ENCODE results near the gene POLR2M.

POLR2M gene

GRCh38 chr15:57692709-57693108 is 13.8 kb upstream of the POLR2M start:
- DNase-seq: no peak

GRCh38 chr15:57694279-57694678 is 12.2 kb upstream of the POLR2M start:
- DNase-seq: no peak

- no peak for DNase-seq
Measured at GRCh38 chr15:57696146-57696545, 10.4 kb upstream of the POLR2M start.

DNA sequence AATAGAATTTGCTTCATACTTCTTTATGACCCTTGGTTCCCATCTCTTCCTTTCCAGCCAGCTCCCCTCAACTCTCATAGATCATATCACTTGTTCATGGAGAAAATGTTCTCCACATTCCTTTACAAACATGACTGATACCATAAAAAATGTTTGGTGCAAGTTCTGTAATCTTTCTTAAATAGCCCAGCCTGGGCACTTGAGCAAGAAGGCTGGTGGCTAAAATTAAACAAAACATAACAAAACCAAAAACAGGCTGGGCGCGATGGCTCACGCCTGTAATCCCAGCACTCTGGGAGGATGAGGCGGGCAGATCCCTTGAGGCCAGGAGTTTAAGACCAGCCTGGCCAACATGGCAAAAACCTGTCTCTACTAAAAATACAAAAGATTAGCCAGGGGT is 8.9 kb upstream of the POLR2M start:
- DNase-seq: no peak

GRCh38 chr15:57698243-57698642 is 8.3 kb upstream of the POLR2M start:
- DNase-seq: no peak

GRCh38 chr15:57698991-57699390 is 7.5 kb upstream of the POLR2M start:
- DNase-seq: no peak

DNA sequence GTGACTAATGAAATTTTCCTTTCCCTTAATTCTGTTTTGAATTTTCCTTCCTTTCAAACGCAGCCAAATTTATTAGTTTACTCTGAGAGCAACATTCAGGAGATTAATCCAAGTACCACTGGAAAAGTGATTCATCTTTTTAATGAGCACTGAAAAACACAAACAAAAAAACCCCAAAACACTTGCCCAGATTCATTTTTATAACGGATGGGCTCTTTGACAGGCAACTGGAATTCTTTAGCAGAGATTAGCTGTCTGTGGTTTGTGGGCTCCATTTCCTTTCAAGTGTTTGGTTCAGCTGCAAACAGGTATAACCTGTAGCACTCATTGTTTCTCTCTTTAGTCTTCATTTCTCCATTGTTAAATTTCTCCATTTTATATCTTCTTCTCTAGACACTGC is 3.1 kb upstream of the POLR2M start:
- DNase-seq: no peak

DNA sequence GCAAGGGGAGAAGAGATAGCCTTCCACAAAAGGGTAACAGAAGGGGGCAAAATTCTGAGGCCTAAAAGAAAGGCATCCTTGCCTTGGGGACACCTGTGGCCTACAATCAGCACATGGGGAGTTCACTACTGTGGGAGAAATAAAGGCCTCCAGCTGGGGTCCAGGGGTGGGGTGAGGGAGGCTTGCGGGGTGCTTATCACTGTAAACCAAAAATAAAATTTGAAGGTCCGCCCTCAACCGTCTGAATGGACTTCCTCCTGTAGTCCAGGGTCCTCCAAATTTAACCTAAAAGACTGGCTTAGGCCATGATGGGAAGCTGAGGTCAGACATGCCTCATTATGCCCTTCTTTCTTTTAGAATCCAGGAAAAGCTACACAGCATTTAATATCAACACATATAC is 2.1 kb upstream of the POLR2M start:
- DNase-seq: no peak

GRCh38 chr15:57705746-57706404 is 639 bp upstream of the POLR2M start:
- DNase-seq: no peak

DNA sequence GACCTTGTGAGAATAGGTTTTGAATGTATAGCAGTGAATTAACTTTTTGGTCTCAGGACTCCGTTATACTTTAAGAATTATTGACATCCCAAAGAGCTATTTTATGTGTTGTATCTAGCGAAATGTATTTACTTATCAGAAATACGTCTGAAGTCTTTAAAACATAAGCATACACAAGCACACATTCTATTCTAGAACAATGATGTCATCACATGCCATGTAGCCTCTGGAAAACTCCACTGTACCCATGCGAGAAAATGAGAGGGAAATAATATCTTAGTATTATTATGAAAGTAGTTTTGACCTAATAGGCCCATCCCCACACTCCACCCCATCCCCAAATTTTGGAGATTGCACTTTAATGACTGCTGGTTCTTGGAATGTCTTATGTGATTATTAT is 1.5 kb downstream of the POLR2M start:
- no peak for DNase-seq

DNA sequence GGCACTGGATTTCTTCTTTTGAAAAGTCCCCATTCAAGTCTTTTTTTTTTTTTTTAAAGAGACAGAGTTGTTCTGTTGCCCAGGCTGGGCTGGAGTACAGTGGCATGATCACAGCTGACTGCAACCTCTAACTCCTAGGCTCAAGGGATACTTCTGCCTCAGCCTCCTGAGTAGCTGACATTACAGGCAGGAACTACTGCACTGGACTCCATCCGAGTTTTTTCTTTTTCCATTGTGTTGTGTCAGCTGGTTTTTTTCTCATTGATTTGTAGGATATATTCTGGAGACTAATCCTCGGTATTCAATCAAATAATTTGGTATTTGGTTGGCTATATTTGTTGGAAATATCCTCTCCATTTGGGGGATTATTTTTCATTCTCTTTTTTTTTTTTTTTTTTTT is 11.8 kb downstream of the POLR2M start:
- DNase-seq: no peak

- no peak for DNase-seq
Measured at GRCh38 chr15:57720867-57721266, 14.4 kb downstream of the POLR2M start.

DNA sequence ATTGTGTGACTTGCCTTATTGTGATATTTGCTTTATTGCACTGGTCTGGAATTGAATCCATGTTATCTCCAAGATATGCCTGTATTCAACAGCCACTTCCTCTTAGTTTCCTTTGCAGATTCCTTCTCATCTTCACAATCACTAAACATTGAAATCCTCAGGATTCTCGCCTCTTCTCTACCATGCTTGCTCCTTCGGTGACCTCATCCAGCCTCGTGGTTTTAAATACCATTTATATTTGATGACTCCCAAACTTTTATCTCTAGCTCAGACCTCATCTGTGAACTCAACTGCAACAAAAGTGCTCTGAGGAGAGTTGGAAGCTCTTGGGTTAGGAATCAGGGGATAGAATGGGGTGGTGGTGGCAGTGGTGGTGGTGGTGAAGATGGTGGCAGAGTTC is 19.9 kb downstream of the POLR2M start:
- no peak for DNase-seq

- DNase-seq: no peak
Measured at GRCh38 chr15:57727031-57727430, 20.5 kb downstream of the POLR2M start.

GRCh38 chr15:57728436-57728835 is 21.9 kb downstream of the POLR2M start:
- DNase-seq: no peak

DNA sequence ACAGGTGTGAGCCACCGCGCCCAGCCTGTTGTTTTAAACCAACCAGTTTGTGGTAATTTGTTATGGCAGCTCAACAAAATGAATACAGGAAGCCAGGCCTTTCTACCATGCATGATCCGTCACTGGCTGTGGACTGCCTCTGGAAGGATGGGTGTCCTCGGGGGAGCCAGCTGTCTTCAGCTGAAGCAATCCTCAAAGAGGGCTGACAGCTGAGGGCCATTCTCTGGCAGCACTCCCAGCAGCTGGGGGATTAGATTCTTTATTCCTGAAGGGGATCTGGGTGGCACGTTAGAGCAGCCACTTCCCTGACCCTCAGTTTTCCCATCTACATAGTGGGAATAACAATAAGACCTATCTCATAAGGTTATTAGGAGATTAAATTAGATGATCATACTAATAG is 24.4 kb downstream of the POLR2M start:
- DNase-seq: no peak

GRCh38 chr15:57731530-57732103 is 25.1 kb downstream of the POLR2M start:
- no peak for DNase-seq

- no peak for DNase-seq
Measured at GRCh38 chr15:57732526-57733331, 26.2 kb downstream of the POLR2M start.

DNA sequence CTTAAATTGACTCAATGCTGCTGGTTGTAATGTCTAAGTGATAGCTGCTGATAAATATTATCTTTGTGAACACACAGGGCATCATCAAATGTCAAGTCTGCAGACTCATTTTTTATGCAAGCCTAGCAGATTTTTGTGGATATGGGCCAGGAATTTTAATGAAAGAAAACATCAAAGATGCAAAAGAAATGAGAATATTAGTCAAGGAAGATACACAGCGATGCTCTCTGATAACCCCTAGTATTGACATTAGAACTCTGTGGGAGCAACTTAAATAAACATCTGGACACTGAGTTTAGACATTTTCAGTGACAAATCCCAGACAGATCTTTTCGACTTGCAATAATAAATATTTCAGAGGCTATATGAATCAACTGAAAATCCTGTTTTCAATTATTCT is 28.3 kb downstream of the POLR2M start:
- no peak for DNase-seq

- DNase-seq: no peak
Measured at GRCh38 chr15:57735431-57735830, 28.9 kb downstream of the POLR2M start.

GRCh38 chr15:57735891-57736290 is 29.4 kb downstream of the POLR2M start:
- no peak for DNase-seq

GRCh38 chr15:57736591-57736990 is 30.1 kb downstream of the POLR2M start:
- no peak for DNase-seq

GRCh38 chr15:57738734-57739237 is 32.3 kb downstream of the POLR2M start:
- DNase-seq: no peak

DNA sequence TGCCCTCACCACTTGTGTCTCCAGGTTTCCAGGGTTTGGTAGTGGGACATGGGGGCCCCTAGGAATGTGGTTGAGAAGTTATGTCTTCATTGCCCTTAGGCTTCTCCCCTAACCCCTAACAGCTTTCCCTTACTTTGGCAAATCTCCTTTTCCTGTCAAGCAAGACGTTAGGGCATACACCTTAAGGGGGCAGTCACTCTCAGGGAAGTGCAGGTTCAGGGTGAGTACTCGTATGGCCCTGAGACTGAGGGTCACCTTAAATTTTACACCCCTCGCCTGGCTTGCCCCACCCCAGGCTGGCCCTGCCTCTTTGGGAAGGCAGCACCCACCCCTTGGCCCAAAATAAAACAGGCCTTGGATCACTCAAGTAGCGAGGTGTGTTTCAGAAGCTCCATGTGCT is 33.5 kb downstream of the POLR2M start:
- no peak for DNase-seq
